NCI-H1417 (cell line): Measurements from ENCODE around the gene IL12B.
"Not testable (repeated sequence)": the region's sequence is repeated elsewhere in the genome, so short reads cannot be mapped to it uniquely, and the experiment has no call there.

ENCODE experiments used
- DNase-seq, 3 experiments: peaks; one replicate each; lab custom pipeline; 2025; lab: John Stamatoyannopoulos, UW

Gene IL12B

DNA sequence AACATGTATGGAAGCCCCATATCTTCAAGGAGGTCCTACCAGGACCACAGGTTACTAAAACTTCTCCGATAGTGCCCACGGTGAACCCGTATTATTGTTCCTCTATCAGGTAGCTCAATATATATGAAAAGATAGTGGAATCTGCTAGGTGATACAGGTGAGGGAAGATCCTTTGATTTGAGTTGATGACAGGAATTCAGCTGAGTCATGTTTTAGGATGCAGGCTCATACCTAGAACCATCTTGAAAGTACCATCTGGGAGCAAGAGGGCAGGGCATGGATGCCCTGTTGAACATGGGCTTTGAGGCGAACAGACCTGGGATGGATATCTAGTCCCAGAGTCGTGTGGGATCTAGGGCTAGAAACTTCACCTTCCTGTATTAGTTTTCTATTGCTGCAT, 35.4 kb downstream of the IL12B start:
- no peak for DNase-seq

DNA sequence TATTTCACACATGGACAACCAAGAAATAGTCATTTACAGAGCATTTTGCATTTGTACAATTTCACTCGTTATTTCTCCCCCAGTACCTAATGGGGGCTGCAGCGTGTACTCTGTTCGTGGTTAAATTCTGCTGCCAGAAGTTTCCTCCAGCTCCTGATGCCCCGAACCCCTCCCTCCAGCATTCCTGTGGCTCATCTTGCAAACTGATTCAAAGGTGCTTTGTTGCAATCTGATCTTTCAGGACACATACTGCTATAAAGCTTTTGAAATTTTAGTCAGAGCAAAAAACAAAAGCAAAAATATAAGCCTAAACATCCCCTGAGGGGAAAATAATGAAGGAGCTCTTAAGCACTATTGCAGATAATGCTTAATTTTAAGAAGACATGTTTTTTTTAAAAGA, 39.5 kb downstream of the IL12B start:
- no peak for DNase-seq

- peak; percentile 2 to 58 (median 4) for DNase-seq
Observed at GRCh38 chr5:159286420-159287035, 43.8 kb downstream of the IL12B start.

GRCh38 chr5:159274676-159275075, 55.6 kb downstream of the IL12B start:
- no peak for DNase-seq

GRCh38 chr5:159273923-159274322, 56.4 kb downstream of the IL12B start:
- no peak for DNase-seq

DNA sequence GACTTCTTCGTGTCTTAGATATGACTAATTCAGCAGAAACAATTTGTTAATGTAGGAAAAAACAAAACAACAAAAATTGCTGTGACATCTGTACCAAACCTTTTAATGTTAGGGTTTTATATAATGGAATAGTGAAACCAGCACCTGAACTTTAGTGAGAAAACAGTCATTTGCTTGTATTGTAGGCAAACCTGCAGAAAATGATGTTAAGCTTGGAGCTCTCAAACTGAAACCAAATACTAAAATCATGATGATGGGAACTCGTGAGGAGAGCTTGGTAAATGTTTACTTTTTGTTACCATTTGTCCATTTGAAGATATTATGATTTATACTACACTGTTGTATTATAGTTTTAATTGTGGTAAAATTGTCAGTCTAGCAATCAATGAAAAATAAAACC, 60.6 kb downstream of the IL12B start:
- DNase-seq: no peak

GRCh38 chr5:159266764-159267163, 63.5 kb downstream of the IL12B start:
- not testable (repeated sequence) for DNase-seq
